ENCODE measurements around the gene EFCAB11.

EFCAB11 gene

GRCh38 chr14:89870316-89870715 is 84.2 kb downstream of the EFCAB11 start:
- no peak for DNase-seq (ENCODE audit: low read depth in 1 of 2, low spot score in 1 of 2)

DNA sequence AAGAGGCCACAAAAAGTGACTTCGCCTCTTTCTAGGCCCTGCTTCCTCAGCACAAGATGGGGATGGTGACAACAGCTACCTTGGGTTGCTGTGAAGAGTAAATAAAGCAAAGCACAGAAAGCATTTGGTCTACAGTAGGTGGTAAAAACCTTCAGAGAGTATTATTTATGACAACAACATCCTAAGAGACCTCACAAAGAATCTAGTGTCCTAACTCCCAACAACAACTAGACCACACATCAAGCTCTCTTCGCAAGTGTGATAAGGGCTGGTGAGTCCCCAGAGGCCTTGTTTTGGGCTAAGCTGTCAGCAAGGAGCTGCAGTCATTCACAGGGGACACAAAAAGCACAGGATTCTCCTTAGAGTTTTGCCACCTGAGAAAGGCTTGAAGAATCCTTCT is 84.9 kb downstream of the EFCAB11 start:
- no peak for DNase-seq (ENCODE audit: low read depth in 1 of 2, low spot score in 1 of 2)

GRCh38 chr14:89866458-89866857 is 88.1 kb downstream of the EFCAB11 start:
- no peak for DNase-seq (ENCODE audit: low read depth in 1 of 2, low spot score in 1 of 2)

GRCh38 chr14:89865153-89865552 is 89.4 kb downstream of the EFCAB11 start:
- DNase-seq (ENCODE audit: low read depth in 1 of 2, low spot score in 1 of 2): no peak

DNA sequence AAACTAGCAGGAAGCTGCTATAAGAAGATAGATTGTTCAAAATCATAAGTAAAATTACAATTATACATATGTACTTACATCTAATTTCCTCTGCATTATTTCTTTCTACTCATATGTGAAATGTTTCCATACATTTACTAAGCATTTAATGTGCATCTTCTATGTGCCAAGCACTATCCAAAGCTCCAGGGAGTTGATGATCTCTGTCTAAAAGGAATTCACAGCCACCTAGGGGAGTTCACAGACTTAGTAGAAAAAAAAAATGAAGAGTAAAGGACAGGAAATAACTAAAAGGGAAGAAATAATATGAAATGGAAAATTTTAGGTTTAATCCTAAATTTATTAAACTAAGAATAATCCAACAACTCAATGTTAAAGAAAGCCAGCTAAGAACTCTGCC is 91.7 kb downstream of the EFCAB11 start:
- DNase-seq (ENCODE audit: low read depth in 1 of 2, low spot score in 1 of 2): no peak

- DNase-seq (ENCODE audit: low read depth in 1 of 2, low spot score in 1 of 2): no peak
These were observed 92.9 kb downstream of the EFCAB11 start for GRCh38 chr14:89861630-89862029.

DNA sequence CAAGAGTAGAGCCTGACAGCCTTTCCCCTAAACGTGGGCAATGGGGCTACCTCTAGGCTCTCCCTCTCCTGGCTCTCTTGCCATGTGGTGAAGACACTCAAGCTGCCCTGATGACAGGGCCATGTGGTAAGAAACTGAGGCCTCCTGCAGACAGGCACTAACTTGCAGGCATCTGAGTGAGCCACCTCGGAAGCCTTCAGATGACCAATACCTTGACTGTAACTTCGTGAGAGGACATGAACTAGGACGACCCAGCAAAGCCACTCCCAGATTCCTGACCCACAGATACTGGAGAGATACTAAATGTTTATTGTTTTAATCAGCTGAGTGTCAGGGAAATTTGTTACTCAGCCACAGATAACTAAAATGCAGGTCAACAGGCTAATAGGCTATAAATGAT is 96.4 kb downstream of the EFCAB11 start:
- no peak for DNase-seq (ENCODE audit: low read depth in 1 of 2, low spot score in 1 of 2)

GRCh38 chr14:89856871-89857345 is 97.6 kb downstream of the EFCAB11 start:
- no peak for DNase-seq (ENCODE audit: low read depth in 1 of 2, low spot score in 1 of 2)

DNA sequence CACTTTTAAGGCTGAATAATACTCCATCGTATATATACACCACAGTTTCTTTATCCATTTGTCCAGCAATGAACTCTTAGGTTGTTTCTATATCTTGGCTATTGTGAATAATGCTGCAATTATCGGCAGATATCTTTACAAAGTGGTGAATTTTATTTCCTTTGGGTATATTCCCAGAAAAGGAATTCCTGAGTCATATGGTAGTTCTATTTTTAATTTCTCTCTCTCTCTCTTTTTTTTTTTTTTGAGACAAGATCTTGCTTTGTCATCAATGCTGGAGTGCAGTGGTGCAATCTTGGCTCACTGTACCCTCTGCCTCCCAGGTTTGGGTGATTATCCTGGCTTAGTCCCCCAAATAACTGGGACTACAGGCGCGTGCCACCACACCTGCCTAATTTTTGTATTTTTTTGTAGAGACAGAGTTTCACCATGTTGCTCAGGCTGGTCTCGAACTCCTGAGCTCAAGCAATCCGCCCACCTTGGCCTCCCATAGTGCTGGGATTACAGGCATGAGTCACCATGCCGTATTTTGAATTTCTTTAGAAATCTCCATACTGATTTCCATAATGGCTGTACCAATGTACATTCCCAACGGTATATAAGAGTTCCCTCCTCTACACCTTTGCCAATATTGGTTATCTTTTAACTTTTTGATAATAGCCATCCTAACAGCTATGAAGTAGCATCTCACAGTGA is 98.4 kb downstream of the EFCAB11 start:
- no peak for DNase-seq (ENCODE audit: low read depth in 1 of 2, low spot score in 1 of 2)

DNA sequence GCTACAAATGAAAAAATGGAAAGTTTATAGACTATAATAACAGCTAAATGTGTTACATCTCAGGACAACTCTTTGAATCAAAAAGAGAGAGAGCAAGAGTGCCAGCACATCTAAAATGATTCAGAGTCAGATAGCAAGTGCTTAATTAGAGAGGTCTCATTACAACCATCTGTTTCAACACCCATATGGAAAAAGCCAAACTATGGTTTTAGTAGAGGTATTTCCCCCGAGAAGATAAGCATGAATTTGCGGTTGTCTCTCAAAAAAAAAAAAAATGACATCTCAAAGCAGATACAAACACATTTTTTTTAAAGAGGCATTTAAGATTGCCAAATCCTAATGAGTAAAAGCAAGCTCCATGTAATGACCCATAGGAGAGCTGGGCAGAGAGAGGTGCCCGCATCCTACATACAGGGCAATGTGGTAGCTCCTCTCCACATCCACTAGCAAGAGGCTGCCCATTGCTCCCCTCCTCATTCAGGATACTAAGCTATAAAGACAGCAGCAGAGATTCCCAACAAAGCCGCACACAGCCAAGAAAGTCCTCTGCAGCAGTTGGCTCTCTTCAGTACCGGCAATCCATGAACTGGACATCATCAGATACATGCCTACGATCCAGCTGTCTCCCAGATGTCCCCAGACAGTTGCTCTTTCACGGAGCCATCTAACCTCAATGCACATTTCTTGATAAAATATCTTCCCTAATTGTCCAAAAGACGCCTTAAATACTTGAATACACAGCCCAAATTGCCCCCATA is 100.4 kb downstream of the EFCAB11 start:
- DNase-seq (ENCODE audit: low read depth in 1 of 2, low spot score in 1 of 2): no peak

DNA sequence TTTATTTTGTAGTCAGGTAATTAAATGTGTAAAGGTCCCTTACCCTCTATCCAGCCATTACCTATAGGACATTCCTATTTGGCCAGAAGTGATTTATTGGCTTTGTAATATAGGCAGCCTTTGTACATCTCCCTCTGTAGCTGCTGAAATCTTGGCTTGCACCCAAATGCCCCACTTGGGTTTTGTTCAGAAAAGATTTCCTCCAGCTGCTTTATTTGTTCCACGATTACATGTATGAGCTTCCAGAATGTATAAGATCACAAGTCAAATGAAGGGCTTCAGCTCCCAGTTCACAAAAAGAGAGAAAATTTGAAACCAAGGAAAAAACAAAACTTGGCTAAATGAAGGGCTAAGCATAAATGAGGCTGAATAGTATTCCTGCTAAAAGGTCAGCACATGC is 103.4 kb downstream of the EFCAB11 start:
- no peak for DNase-seq (ENCODE audit: low read depth in 1 of 2, low spot score in 1 of 2)

DNA sequence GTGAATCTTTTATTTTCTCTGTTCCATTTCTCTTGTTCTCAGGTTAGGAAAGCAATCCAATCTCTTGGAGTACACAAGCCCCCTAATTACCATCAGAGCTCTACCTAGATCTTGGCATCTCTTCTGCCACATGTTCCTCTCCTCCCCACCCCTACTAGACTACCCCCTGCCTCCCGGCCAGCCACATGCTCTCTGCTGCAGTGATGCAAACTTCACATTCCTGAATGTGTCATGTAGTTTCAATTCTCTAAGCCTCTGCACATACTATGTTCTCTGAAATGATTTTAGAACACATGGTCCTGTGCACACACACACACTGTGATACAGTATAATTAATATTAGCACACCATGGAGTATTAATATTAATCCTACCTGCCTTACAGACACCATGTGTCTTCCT is 104.6 kb downstream of the EFCAB11 start:
- DNase-seq (ENCODE audit: low read depth in 1 of 2, low spot score in 1 of 2): no peak

GRCh38 chr14:89848165-89848564 is 106.4 kb downstream of the EFCAB11 start:
- no peak for DNase-seq (ENCODE audit: low read depth in 1 of 2, low spot score in 1 of 2)

GRCh38 chr14:89845346-89845745 is 109.2 kb downstream of the EFCAB11 start:
- DNase-seq (ENCODE audit: low read depth in 1 of 2, low spot score in 1 of 2): no peak

DNA sequence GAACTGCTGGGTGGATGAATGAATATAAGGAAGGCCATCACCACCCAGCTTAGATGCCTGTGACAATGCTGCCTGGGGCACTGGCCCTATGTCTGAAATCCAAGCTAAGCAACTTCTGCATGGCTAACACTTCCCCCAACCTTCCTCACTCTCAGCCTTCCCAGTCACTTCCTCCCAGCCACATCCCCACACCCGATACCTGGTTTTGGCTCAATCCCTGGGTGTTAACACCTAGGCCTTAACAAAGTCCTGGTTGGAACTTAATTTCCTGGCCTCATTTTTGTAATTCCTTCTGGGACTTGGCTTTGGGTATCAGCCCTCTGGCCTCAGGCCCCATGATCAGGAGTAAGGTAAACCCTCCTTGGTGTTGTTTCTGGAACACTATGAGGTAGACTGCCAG is 110.0 kb downstream of the EFCAB11 start:
- DNase-seq (ENCODE audit: low read depth in 1 of 2, low spot score in 1 of 2): no peak

- no peak for DNase-seq (ENCODE audit: low read depth in 1 of 2, low spot score in 1 of 2)
These were observed 111.7 kb downstream of the EFCAB11 start for GRCh38 chr14:89842837-89843236.

- DNase-seq (ENCODE audit: low read depth in 1 of 2, low spot score in 1 of 2): no peak
These were observed 112.7 kb downstream of the EFCAB11 start for GRCh38 chr14:89841851-89842250.

DNA sequence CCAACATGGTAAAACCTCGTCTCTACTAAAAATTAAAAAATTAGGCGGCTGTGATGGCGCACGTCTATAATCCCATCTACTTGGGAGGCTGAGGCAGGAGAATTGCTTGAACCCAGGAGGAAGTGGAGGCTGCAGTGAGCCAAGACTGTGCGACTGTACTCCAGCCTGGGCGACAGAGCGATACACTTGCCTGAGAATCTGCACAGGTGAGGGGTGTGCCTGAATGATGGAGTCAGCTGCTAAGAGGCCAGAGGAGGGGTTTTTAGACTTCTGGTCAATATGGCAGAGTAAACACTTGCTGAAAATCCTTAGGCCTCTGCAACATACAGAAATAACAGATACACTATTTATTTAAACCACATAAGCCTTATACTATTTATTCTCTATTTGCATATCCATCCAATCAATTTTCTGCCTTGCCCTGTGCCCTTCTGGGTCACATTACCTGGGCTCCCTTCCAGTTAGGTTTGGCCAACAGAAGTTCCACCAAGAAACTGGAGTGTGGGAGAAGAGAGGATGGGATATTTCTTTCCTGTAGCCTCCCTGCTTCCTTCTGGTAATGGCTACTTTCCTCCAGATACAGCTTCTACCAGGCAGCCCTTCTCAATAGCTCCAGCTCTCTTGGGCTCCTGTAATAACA is 117.6 kb downstream of the EFCAB11 start:
- no peak for DNase-seq (ENCODE audit: low read depth in 1 of 2, low spot score in 1 of 2)

DNA sequence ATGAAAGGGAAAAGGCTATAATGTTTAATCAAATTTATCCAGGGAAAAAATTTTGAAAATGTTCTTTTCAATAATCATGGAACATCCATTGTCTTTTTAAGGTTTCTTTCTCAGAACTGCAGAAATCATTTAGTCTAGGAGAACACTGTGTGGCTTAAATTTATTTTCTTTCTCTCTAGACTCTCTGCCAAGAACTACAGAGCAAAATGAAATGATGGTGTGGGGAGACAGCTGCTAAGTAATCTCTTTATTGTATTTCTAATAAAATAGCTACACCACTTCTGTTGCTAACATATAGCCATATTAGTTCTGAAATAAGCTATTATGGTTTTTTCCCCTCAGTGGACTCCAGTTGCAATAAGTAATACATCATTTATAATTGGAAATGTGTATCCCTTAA is 120.9 kb downstream of the EFCAB11 start:
- DNase-seq (ENCODE audit: low read depth in 1 of 2, low spot score in 1 of 2): no peak

GRCh38 chr14:89833120-89833532 is 121.4 kb downstream of the EFCAB11 start:
- DNase-seq (ENCODE audit: low read depth in 1 of 2, low spot score in 1 of 2): no peak

- no peak for DNase-seq (ENCODE audit: low read depth in 1 of 2, low spot score in 1 of 2)
These were observed 125.9 kb downstream of the EFCAB11 start for GRCh38 chr14:89828471-89829165.

DNA sequence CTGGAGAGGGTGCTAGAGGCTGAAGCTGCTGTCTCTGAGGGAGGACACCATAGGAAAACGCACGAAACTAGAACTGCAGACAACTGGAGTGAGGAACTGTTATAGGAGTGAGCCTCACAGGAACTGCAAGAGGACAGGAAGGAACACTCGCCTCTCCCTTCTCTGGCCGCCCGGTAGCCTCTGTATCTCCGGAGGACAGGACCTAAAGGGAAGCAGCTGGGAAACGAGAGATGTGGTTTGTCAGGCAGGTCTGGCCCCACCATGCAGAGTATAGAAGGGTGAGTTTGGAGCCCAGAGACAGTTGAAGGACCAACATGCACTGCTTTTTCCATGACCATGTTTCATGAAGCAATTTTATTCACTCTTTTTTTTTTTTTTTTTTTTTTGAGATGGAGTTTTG is 127.3 kb downstream of the EFCAB11 start:
- DNase-seq (ENCODE audit: low read depth in 1 of 2, low spot score in 1 of 2): no peak
